Ishikawa (cell line): ENCODE data around the gene GOLPH3L.
A peak's percentile ranks its signal among the peaks of the same experiment; 100 is the strongest.

Experiments used
- CEBPB ChIP-seq: IDR thresholded peaks from 2 replicates; pipeline ENCODE4 v1.6.1; 2012
- CREB1 ChIP-seq: IDR thresholded peaks from 2 replicates; pipeline ENCODE4 v1.6.1; 2012; ENCODE audit warnings: low read depth
- EGR1 ChIP-seq: IDR thresholded peaks from 2 replicates; pipeline ENCODE4 v1.6.1; 2012
- EP300 ChIP-seq: IDR thresholded peaks from 2 replicates; pipeline ENCODE4 v1.6.1; 2012; ENCODE audit warnings: borderline replicate concordance
- FOXM1 ChIP-seq: IDR thresholded peaks from 2 replicates; pipeline ENCODE4 v1.6.1; 2012; ENCODE audit warnings: low read depth, borderline replicate concordance
- NFIC ChIP-seq: IDR thresholded peaks from 2 replicates; pipeline ENCODE4 v1.6.1; 2012
- RAD21 ChIP-seq: IDR thresholded peaks from 2 replicates; pipeline ENCODE4 v1.6.1; 2012; ENCODE audit warnings: low read depth
- TAF1 ChIP-seq: IDR thresholded peaks from 2 replicates; pipeline ENCODE4 v1.6.1; 2012; ENCODE audit warnings: low read depth, mild to moderate bottlenecking
- TCF12 ChIP-seq: IDR thresholded peaks from 2 replicates; pipeline ENCODE4 v1.6.1; 2012; ENCODE audit warnings: low read depth
- TEAD4 ChIP-seq: IDR thresholded peaks from 2 replicates; pipeline ENCODE4 v1.6.1; 2012
- USF1 ChIP-seq: IDR thresholded peaks from 2 replicates; pipeline ENCODE4 v1.6.1; 2012
- YY1 ChIP-seq: IDR thresholded peaks from 2 replicates; pipeline ENCODE4 v1.6.1; 2012; ENCODE audit warnings: low read depth
- ZBTB7A ChIP-seq: IDR thresholded peaks from 2 replicates; pipeline ENCODE4 v1.6.1; 2012; ENCODE audit warnings: low read depth
- TF ChIP-seq, protein P1 (sequence below): IDR thresholded peaks from 2 replicates; pipeline ENCODE4 v1.6.1; 2012
- TF ChIP-seq, protein P2 (sequence below): IDR thresholded peaks from 2 replicates; pipeline ENCODE4 v1.6.1; 2012; ENCODE audit warnings: low read depth, mild to moderate bottlenecking

The GOLPH3L gene

DNA sequence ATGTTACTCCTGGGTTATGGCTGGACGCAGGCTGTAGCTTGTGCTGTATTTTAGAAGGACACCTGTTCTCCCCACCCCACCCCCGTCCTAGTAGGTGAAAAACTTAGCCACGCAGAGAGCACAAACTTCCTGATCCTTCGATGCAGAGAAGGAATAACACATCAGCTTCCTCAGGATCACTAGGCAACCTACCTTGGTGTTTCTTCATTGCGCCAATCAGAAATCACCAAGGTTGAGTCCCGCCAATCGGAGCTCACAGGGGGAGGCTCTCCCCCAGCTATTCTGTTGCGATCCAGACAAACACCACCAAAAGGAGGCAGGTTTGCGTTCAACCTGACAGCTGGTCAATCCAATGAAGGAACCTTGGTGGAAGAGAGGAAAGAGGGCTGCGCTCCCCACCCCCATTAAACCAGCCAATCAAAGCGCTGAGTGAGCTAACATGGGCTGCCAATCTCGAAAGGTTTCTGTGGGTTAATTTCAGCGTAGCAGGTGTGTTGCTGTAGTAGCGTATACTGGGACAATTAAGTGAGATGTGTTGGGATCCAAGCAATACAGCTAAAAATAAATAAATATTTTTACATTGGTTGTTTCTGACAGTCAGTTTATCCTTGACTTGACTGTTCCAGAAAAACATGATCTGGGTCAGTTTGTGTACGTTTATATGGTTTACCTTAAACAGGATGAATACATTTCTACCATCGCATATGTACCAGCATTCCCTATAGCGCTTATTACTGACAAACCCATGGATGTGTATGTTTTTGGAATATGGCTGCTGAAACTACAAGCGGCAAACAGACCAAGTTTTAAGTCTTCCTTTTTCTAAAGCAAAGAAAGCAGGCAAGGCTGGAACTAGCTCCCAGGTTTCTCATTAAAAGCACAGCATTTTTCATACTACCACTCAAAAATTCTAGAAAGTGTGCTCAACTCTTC lies at the start of gene GOLPH3L:
Gene GOLPH3L, minus strand, starts transcription at position 160 of the 933 bp plus-strand sequence. CDS start 2,316 bp downstream, outside the sequence.
- peak; percentile 51 for TF ChIP-seq CREB1
- TF ChIP-seq, protein P1, sequence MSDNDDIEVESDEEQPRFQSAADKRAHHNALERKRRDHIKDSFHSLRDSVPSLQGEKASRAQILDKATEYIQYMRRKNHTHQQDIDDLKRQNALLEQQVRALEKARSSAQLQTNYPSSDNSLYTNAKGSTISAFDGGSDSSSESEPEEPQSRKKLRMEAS, result peak; percentile 64; the same call in 1 of the 2 replicates
- TF ChIP-seq RAD21, result no peak
- TF ChIP-seq TAF1, result peak; percentile 44
- no peak for TF ChIP-seq TCF12
- no peak for TF ChIP-seq USF1
- TF ChIP-seq TEAD4, result 0 out of 2 replicates have a peak, but pooled peaks have one; percentile 1
- TF ChIP-seq NFIC, result no peak
- TF ChIP-seq EP300, result no peak; the same call in 1 of the 2 replicates
- TF ChIP-seq YY1, result peak; percentile 51; the same call in 1 of the 2 replicates
- TF ChIP-seq, protein P2, sequence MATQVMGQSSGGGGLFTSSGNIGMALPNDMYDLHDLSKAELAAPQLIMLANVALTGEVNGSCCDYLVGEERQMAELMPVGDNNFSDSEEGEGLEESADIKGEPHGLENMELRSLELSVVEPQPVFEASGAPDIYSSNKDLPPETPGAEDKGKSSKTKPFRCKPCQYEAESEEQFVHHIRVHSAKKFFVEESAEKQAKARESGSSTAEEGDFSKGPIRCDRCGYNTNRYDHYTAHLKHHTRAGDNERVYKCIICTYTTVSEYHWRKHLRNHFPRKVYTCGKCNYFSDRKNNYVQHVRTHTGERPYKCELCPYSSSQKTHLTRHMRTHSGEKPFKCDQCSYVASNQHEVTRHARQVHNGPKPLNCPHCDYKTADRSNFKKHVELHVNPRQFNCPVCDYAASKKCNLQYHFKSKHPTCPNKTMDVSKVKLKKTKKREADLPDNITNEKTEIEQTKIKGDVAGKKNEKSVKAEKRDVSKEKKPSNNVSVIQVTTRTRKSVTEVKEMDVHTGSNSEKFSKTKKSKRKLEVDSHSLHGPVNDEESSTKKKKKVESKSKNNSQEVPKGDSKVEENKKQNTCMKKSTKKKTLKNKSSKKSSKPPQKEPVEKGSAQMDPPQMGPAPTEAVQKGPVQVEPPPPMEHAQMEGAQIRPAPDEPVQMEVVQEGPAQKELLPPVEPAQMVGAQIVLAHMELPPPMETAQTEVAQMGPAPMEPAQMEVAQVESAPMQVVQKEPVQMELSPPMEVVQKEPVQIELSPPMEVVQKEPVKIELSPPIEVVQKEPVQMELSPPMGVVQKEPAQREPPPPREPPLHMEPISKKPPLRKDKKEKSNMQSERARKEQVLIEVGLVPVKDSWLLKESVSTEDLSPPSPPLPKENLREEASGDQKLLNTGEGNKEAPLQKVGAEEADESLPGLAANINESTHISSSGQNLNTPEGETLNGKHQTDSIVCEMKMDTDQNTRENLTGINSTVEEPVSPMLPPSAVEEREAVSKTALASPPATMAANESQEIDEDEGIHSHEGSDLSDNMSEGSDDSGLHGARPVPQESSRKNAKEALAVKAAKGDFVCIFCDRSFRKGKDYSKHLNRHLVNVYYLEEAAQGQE, result no peak
- TF ChIP-seq CEBPB, result no peak

DNA sequence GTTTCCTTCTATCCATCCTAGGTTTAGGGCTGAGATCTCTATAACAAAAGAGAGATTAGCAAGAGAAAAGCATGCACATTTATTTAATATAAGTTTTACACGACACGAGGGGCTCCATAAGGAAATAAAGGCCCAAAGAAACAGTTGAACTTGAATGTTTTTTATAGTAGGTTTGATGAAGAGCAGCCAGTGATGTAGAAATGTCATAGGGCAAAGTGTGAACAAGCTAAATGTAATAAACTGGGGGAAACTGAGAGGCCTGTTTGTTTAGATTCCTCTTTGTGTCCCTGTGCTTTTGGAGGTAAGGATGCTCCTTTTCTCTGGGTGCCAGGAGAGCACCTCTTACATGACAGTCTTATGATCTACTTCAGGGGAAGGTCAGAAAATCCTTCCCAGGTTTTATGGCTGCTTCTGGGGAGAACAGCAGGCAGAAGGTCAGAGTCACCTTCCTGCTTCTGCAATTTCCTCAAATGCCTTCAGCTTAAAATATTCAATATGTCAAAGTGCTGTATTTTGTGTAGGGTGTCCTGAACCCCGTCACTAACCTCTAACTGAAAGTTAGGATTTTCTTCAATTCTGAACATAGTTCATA lies 33.3 kb upstream of the GOLPH3L start:
- TF ChIP-seq EGR1, result no peak
- no peak for TF ChIP-seq CEBPB
- no peak for TF ChIP-seq TAF1
- no peak for TF ChIP-seq ZBTB7A
- TF ChIP-seq, protein P2, result no peak
- no peak for TF ChIP-seq TEAD4
- TF ChIP-seq NFIC, result no peak

DNA sequence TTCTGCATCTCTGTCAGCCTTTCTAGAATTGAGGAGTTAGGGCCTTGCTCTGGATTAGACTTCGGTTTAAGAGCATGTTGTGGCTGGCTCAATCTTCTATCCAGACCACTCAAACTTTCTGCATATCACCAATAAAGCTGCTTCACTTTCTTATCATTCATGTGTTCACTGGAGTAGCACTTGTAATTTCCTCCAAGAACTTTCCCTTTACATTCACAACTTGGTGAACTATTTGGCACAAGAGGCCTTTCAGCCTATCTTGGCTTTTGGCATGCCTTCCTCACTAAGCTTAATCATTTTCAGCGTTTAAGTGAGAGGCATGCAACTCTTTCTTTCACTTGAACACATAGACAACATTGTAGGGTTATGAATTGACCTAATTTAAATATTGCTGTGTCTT lies 27.4 kb upstream of the GOLPH3L start:
- TF ChIP-seq USF1 (no peak), TCF12 (no peak), YY1 (no peak), ZBTB7A (no peak), TAF1 (no peak), EGR1 (no peak), RAD21 (no peak), TEAD4 (no peak), EP300 (no peak)
- TF ChIP-seq, protein P1, result no peak

GRCh38 chr1:150720703-150721102 lies 23.7 kb upstream of the GOLPH3L start, which contains the start of gene HORMAD1:
Gene HORMAD1, minus strand, starts transcription at chr1:150720895. Its CDS starts 1,390 bp downstream, at chr1:150719505.
- TF ChIP-seq, protein P1, result no peak
- TF ChIP-seq TCF12 (no peak), TAF1 (no peak), EGR1 (no peak), FOXM1 (no peak), CEBPB (no peak), TEAD4 (no peak), ZBTB7A (no peak), EP300 (no peak), USF1 (no peak), CREB1 (no peak)
- TF ChIP-seq, protein P2, result no peak
